ENCODE data around the gene DOK7. TPM values are rescaled to one million over a fixed set of nuclear protein-coding genes. Genes with fewer than 3 reads are reported as not detected.

The DOK7 gene
- total and polyA plus RNA-seq, 2 of the 4 experiments (the other 2 are of a cell fraction), result not detected

DNA sequence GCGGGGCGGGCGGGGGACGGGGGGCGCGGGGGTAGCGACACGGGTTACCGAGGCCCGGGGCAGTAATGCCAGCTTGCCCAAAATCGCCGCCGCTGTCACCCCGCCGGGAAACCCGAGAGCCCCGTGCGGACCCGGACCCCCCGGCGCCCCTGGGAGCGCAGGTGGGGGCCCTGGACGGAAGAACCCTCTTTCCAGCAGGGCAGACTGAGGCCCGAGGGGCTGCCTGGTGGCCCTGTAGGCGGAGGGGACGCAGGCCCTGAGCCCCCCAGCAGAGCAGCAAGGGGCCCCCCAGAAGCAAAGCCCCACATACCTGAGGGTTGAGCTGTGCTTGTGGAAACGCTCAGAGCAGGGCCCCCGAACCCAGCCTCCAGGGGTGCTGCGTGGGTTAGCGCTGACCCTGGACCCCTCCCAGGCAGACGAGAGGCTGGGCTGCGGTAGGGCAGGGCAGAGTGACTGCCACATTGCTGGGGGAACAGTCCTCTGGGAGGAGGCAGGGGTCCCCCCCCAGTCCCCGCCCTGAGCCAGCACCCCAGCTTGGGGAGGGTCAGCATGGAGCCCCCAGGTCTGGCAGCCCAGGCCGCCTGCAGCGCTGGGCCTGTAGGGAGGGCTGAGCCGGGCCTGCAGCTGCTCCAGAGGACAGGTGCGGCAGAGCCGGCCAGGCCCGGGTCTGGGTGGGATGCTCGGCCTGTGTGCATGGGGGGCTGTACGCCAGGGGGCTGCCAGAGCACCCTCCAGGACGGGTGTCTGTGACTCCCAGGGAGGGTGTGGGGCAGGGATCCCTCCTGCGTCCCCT lies 646 bp downstream of the DOK7 start:
- no peak overlapping the region for H3K14ac ChIP-seq (replicated peaks; ENCODE audit: low read depth, low read length)
- WGBS, 2 experiments (ENCODE audit: extremely low coverage in 2 of 2, insufficient read length in 1 of 2), result 27% methylated on average over 16 of the region's 43 CpGs; no CpG with 5 or more reads in 1 of the 2 experiments
- no peak overlapping the region for H2AK5ac ChIP-seq (ENCODE audit: low read depth, low read length)
- no peak overlapping the region for H3K56ac ChIP-seq (ENCODE audit: extremely low read depth, insufficient read depth, low read length)
- H3K36me3 ChIP-seq (ENCODE audit: control insufficient read depth, insufficient read depth, low read length), result no peaks in the 10 kb centered on the region
- no peak overlapping the region for H3K18ac ChIP-seq (ENCODE audit: low read depth, low read length)
- H2BK20ac ChIP-seq (ENCODE audit: low read depth, low read length), result no peak overlapping the region
- no peak overlapping the region for H4K91ac ChIP-seq (ENCODE audit: insufficient read depth, low read depth, low read length)
- ATAC-seq (ENCODE audit: low read depth) (no peak), DNase-seq (no peak)
- H4K8ac ChIP-seq (ENCODE audit: low read depth in 2 of 2, low read length in 2 of 2), result no peak overlapping the region
- H3K27me3 ChIP-seq (ENCODE audit: control insufficient read depth, insufficient read depth, low read length), result peaks cover 52% of the 10 kb centered on the region
- no peak overlapping the region for H2BK5ac ChIP-seq (ENCODE audit: low read depth, low read length, poor library complexity, severe bottlenecking)
- intact Hi-C loops (cut with micrococcal nuclease) (no loop called here), in situ Hi-C loops (cut with MboI; ENCODE audit: low sequenced_read_pairs) (no loop called here), dilution Hi-C loops (cut with HindIII; ENCODE audit: low sequenced_read_pairs, unreplicated experiment) (no loop called here)
- ChIA-PET CTCF (no interaction called here), POLR2A (ENCODE audit: unreplicated experiment) (no interaction called here)
- no peak overlapping the region for H2BK15ac ChIP-seq (ENCODE audit: low read depth, low read length)
- H3K27ac ChIP-seq (ENCODE audit: insufficient read depth, low read length), result no peak overlapping the region
- H3K9me1 ChIP-seq (ENCODE audit: insufficient read depth, low read length), result 0 out of 2 replicates have a peak, but pooled peaks cover 5% of the 10 kb centered on the region
- no peak overlapping the region for H2AK9ac ChIP-seq (replicated peaks; ENCODE audit: low read depth, low read length, poor library complexity)
- H3K79me1 ChIP-seq (ENCODE audit: low read depth in 1 of 2, low read length in 2 of 2), result no peaks in the 10 kb centered on the region
- no peak overlapping the region for H4K5ac ChIP-seq (ENCODE audit: low read depth, low read length)
- H3K4me2 ChIP-seq (ENCODE audit: low read depth, low read length), result no peak overlapping the region
- H2AFZ ChIP-seq (replicated peaks; ENCODE audit: low read length, poor library complexity), result no peak overlapping the region
- H3K23ac ChIP-seq (ENCODE audit: low read depth, low read length), result no peak overlapping the region
- H3K9ac ChIP-seq (ENCODE audit: low read depth, low read length), result no peak overlapping the region
- H4K20me1 ChIP-seq (ENCODE audit: insufficient read depth, low read length), result 0 out of 2 replicates have a peak, but pooled peaks cover 5% of the 10 kb centered on the region
- no peaks in the 10 kb centered on the region for H3K4me1 ChIP-seq (ENCODE audit: control insufficient read depth, insufficient read depth, low read length)
- H3K4me3 ChIP-seq (ENCODE audit: insufficient read depth, low read depth, low read length), result no peak overlapping the region
- no peak overlapping the region for H2BK120ac ChIP-seq (ENCODE audit: low read depth, low read length)
- no TSS peak for BruUV-seq (replicated peaks)
- no peak overlapping the region for H3K4ac ChIP-seq (ENCODE audit: low read depth, low read length)
- TF ChIP-seq RAD21 (IDR thresholded peaks at IDR 0.05; ENCODE audit: low read length), result no peak
- TF ChIP-seq CTCF (conservative IDR thresholded peaks at IDR 0.05; ENCODE audit: low read depth, low read length), result no peak
- no peak for TF ChIP-seq RCOR1 (IDR thresholded peaks at IDR 0.05; ENCODE audit: insufficient replicate concordance, low read length)
- no peak for TF ChIP-seq BHLHE40 (IDR thresholded peaks at IDR 0.05; ENCODE audit: low read depth, low read length)
- TF ChIP-seq MAZ (IDR thresholded peaks at IDR 0.05; ENCODE audit: borderline replicate concordance, low read depth, low read length), result no peak
- no peak for TF ChIP-seq FOS (IDR thresholded peaks at IDR 0.05; ENCODE audit: low read depth, low read length)
- TF ChIP-seq MXI1 (IDR thresholded peaks at IDR 0.05; ENCODE audit: borderline replicate concordance, low read depth, low read length), result no peak
- TF ChIP-seq RFX5 (IDR thresholded peaks at IDR 0.05; ENCODE audit: low read depth, low read length), result no peak
- TF ChIP-seq MAFK (IDR thresholded peaks at IDR 0.05; ENCODE audit: low read depth, low read length), result no peak
- TF ChIP-seq, protein P1, sequence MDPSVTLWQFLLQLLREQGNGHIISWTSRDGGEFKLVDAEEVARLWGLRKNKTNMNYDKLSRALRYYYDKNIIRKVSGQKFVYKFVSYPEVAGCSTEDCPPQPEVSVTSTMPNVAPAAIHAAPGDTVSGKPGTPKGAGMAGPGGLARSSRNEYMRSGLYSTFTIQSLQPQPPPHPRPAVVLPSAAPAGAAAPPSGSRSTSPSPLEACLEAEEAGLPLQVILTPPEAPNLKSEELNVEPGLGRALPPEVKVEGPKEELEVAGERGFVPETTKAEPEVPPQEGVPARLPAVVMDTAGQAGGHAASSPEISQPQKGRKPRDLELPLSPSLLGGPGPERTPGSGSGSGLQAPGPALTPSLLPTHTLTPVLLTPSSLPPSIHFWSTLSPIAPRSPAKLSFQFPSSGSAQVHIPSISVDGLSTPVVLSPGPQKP (IDR thresholded peaks at IDR 0.05; ENCODE audit: borderline replicate concordance, low read depth, low read length), result no peak
- no peak for TF ChIP-seq CHD1 (IDR thresholded peaks at IDR 0.05; ENCODE audit: low read depth, low read length)
- H3K9me3 ChIP-seq (ENCODE audit: control insufficient read depth, insufficient read depth, low read length), result no peaks in the 10 kb centered on the region
